Right renal pelvis (tissue), 4 donors: ENCODE measurements around the gene KIF1B. TPM values are rescaled to one million over a fixed set of nuclear protein-coding genes. Genes with fewer than 3 reads are reported as not detected.
"Not testable (repeated sequence)": the region's sequence is repeated elsewhere in the genome, so short reads cannot be mapped to it uniquely, and the experiment has no call there.

Experiments used
- DNase-seq, 4 donors: peaks; one replicate each; pipeline ENCODE4 v3.0.0-alpha.2; 2013; ENCODE audit warnings: low read depth in 4 of 4, low spot score in 3 of 4, missing footprints in 1 of 4
- polyA plus RNA-seq, 4 donors: library from polyadenylated mRNA; unstranded; fragments of 120-200 nt; gene quantifications; one replicate each; pipeline ENCODE4 v1.2.1, GENCODE V29; 2013; ENCODE audit not compliant: insufficient read length in 4 of 4

KIF1B gene
- polyA plus RNA-seq, 4 donors, result 42.0 to 49.1 (median 43.1) TPM

- DNase-seq, result no peak
These were observed 169.3 kb downstream of the KIF1B start for GRCh38 chr1:10379676-10380075.

GRCh38 chr1:10380594-10381275 is 170.4 kb downstream of the KIF1B start:
- DNase-seq, result no peak

GRCh38 chr1:10383630-10384029 is 173.3 kb downstream of the KIF1B start:
- DNase-seq, result no peak

GRCh38 chr1:10384219-10384618 is 173.8 kb downstream of the KIF1B start:
- DNase-seq, result no peak

- no peak for DNase-seq
These were observed 176.6 kb downstream of the KIF1B start for GRCh38 chr1:10386761-10387676.

- DNase-seq, result peak in 2 of 4 donors; percentile 13 to 16
These were observed 177.5 kb downstream of the KIF1B start for GRCh38 chr1:10387677-10388386.

GRCh38 chr1:10388387-10388715 is 178.0 kb downstream of the KIF1B start:
- no peak for DNase-seq

GRCh38 chr1:10389271-10389973 is 179.1 kb downstream of the KIF1B start:
- no peak for DNase-seq

GRCh38 chr1:10396870-10397269 is 186.5 kb downstream of the KIF1B start:
- no peak for DNase-seq

GRCh38 chr1:10398278-10398733 is 187.9 kb downstream of the KIF1B start:
- no peak for DNase-seq

- peak; percentile 91 to 95 (median 94) for DNase-seq
These were observed 188.5 kb downstream of the KIF1B start, which contains the start of gene PGD for GRCh38 chr1:10398734-10399443. Gene PGD, plus strand, starts transcription at chr1:10399064. Its CDS starts 54 bp downstream, at chr1:10399118.

GRCh38 chr1:10399444-10399941 is 189.1 kb downstream of the KIF1B start:
- peak in 1 of 4 donors; percentile 14 for DNase-seq

GRCh38 chr1:10400013-10400412 is 189.6 kb downstream of the KIF1B start:
- DNase-seq, result no peak

GRCh38 chr1:10401281-10401680 is 190.9 kb downstream of the KIF1B start:
- no peak for DNase-seq

- DNase-seq, result no peak
These were observed 192.4 kb downstream of the KIF1B start for GRCh38 chr1:10402729-10403274.

GRCh38 chr1:10407201-10407600 is 196.8 kb downstream of the KIF1B start:
- no peak for DNase-seq

GRCh38 chr1:10415211-10415930 is 205.0 kb downstream of the KIF1B start:
- no peak for DNase-seq

GRCh38 chr1:10415967-10416366 is 205.6 kb downstream of the KIF1B start:
- not testable (repeated sequence) for DNase-seq

GRCh38 chr1:10418741-10419140 is 208.4 kb downstream of the KIF1B start:
- not testable (repeated sequence) for DNase-seq
